ENCODE data around the gene SLC38A10. TPM values are rescaled to one million over a fixed set of nuclear protein-coding genes. Genes with fewer than 3 reads are reported as not detected.

Gene SLC38A10
- total RNA-seq, 1 donor from 2014 or later = 100 TPM

- no peak for DNase-seq (ENCODE audit: low read depth)
- TF ChIP-seq, protein P1, sequence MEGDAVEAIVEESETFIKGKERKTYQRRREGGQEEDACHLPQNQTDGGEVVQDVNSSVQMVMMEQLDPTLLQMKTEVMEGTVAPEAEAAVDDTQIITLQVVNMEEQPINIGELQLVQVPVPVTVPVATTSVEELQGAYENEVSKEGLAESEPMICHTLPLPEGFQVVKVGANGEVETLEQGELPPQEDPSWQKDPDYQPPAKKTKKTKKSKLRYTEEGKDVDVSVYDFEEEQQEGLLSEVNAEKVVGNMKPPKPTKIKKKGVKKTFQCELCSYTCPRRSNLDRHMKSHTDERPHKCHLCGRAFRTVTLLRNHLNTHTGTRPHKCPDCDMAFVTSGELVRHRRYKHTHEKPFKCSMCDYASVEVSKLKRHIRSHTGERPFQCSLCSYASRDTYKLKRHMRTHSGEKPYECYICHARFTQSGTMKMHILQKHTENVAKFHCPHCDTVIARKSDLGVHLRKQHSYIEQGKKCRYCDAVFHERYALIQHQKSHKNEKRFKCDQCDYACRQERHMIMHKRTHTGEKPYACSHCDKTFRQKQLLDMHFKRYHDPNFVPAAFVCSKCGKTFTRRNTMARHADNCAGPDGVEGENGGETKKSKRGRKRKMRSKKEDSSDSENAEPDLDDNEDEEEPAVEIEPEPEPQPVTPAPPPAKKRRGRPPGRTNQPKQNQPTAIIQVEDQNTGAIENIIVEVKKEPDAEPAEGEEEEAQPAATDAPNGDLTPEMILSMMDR (IDR thresholded peaks at IDR 0.05; ENCODE audit: insufficient read depth, low read length, poor library complexity, severe bottlenecking) = no peak
- Histone ChIP-seq H3K27me3 (ENCODE audit: control insufficient read depth, insufficient read depth, low read length) (peaks cover 3% of the 10 kb centered on the region), H3K4me3 (ENCODE audit: low read depth, low read length) (no peak overlapping the region), H3K36me3 (ENCODE audit: control insufficient read depth, insufficient read depth, low read length) (no peaks in the 10 kb centered on the region)
Observed at GRCh38 chr17:81323411-81323868, 28.3 kb upstream of the SLC38A10 start.

DNA sequence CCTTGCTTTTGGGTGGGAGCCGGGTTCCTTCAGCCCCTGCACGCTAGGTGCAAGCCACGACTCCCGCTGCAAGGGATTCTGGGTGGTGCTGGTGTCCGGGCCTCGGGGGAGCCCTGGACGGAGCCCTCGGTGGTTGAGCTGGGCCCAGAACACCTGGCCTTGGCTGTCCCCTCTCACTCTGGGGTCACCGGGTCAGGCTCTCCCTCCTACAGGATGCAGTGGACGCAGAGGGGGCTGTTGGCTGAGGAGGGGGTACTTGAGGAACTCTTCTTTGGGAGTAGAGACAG, 27.9 kb upstream of the SLC38A10 start:
- DNase-seq (ENCODE audit: low read depth) = no peak
- Histone ChIP-seq H3K4me3 (ENCODE audit: low read depth, low read length) (no peak overlapping the region), H3K27me3 (ENCODE audit: control insufficient read depth, insufficient read depth, low read length) (peaks cover 3% of the 10 kb centered on the region), H3K36me3 (ENCODE audit: control insufficient read depth, insufficient read depth, low read length) (no peaks in the 10 kb centered on the region)
- TF ChIP-seq, protein P1 (IDR thresholded peaks at IDR 0.05; ENCODE audit: insufficient read depth, low read length, poor library complexity, severe bottlenecking) = no peak

- no peak overlapping the region for H3K4me3 ChIP-seq (ENCODE audit: low read depth, low read length)
- DNase-seq (ENCODE audit: low read depth) = no peak
- peaks cover 3% of the 10 kb centered on the region for H3K27me3 ChIP-seq (ENCODE audit: control insufficient read depth, insufficient read depth, low read length)
- H3K36me3 ChIP-seq (ENCODE audit: control insufficient read depth, insufficient read depth, low read length) = no peaks in the 10 kb centered on the region
- TF ChIP-seq, protein P1 (IDR thresholded peaks at IDR 0.05; ENCODE audit: insufficient read depth, low read length, poor library complexity, severe bottlenecking) = peak; percentile 42
Observed at GRCh38 chr17:81322271-81323082, 27.4 kb upstream of the SLC38A10 start.

DNA sequence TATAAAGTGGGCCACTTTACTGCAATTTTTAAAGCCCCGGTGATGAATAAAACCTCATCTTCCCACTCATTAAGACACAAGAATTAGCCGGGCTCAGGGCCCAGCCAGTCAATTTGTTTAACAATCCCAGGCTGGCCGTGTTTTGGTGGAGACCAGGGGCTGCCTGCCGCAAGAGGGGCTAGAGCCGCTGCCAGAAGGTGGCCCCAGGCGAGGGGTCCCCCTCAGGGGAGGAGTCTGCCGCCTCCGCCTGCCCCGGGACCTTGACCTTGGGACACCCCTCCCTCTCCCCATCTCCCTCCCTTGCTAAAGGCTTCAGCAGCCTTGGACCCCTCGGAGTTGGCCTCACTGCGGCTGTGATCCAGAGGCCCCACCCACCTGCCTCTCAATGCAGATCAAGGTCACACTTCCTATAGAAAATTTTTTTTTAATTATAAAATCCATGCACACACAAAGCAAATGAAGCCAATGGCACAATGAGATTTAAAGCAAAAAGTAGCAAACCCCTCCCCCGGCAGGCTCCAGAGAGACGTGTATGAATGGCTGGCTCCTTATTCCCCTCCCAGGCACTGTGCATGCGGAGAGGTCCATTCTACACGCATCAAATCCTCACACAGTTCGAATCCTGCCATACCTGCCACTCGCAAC, 23.0 kb upstream of the SLC38A10 start:
- Histone ChIP-seq H3K4me3 (ENCODE audit: low read depth, low read length) (no peak overlapping the region), H3K36me3 (ENCODE audit: control insufficient read depth, insufficient read depth, low read length) (no peaks in the 10 kb centered on the region), H3K27me3 (ENCODE audit: control insufficient read depth, insufficient read depth, low read length) (peaks cover 21% of the 10 kb centered on the region)
- TF ChIP-seq, protein P1 (IDR thresholded peaks at IDR 0.05; ENCODE audit: insufficient read depth, low read length, poor library complexity, severe bottlenecking) = no peak
- DNase-seq (ENCODE audit: low read depth) = no peak

GRCh38 chr17:81317530-81317821, 22.4 kb upstream of the SLC38A10 start:
- H3K27me3 ChIP-seq (ENCODE audit: control insufficient read depth, insufficient read depth, low read length) = peaks cover 25% of the 10 kb centered on the region
- DNase-seq (ENCODE audit: low read depth) = no peak
- H3K4me3 ChIP-seq (ENCODE audit: low read depth, low read length) = no peak overlapping the region
- TF ChIP-seq, protein P1 (IDR thresholded peaks at IDR 0.05; ENCODE audit: insufficient read depth, low read length, poor library complexity, severe bottlenecking) = no peak
- no peaks in the 10 kb centered on the region for H3K36me3 ChIP-seq (ENCODE audit: control insufficient read depth, insufficient read depth, low read length)
